Ecto neural progenitor cell (in vitro differentiated cells): ENCODE data around the gene EXOC6B.

ENCODE experiments used
- DNase-seq: peaks from one replicate; pipeline ENCODE4 v3.0.0-alpha.2; 2018; ENCODE audit warnings: low spot score

The EXOC6B gene

DNA sequence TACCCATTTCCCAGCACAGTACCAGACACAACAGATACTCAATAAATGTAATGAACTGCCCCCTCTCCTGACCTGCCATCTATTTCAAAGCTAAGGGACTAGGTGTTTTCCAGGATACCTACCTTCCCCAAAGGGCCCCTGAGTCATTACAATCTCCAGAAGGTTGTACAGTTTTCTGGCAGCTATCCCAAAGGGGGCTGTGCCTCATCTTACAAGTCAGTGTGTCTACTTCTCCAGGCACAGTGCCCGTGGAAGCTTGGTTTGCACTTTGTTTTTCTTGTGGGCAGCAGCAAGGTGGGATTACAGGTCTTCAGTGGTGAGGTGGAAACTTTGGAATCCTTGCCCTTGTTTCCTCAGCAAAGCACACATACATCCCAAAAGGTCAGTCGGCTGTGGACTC is 615.4 kb downstream of the EXOC6B start:
- DNase-seq, result no peak

- no peak for DNase-seq
Measured at GRCh38 chr2:72208225-72208624, 617.6 kb downstream of the EXOC6B start.

GRCh38 chr2:72207334-72207733 is 618.5 kb downstream of the EXOC6B start:
- no peak for DNase-seq

DNA sequence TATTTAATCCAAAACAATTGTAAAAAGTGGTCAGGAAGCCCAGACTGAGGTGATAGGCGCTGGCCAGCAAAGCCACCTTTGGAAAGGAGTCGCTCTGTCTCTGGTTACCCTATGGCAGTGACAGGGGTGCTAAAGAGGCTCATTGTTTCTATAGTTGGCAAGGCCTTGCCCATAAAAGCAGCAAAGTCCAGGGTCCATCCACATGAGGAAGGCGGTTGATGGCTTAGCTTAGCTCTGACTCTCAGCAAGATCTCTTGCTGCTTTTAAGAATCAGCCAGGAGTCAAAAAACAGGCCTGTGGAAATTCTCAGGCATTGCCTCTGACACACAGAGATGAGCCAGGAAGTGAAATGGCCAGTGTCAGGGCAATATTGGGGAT is 620.3 kb downstream of the EXOC6B start:
- DNase-seq, result no peak

DNA sequence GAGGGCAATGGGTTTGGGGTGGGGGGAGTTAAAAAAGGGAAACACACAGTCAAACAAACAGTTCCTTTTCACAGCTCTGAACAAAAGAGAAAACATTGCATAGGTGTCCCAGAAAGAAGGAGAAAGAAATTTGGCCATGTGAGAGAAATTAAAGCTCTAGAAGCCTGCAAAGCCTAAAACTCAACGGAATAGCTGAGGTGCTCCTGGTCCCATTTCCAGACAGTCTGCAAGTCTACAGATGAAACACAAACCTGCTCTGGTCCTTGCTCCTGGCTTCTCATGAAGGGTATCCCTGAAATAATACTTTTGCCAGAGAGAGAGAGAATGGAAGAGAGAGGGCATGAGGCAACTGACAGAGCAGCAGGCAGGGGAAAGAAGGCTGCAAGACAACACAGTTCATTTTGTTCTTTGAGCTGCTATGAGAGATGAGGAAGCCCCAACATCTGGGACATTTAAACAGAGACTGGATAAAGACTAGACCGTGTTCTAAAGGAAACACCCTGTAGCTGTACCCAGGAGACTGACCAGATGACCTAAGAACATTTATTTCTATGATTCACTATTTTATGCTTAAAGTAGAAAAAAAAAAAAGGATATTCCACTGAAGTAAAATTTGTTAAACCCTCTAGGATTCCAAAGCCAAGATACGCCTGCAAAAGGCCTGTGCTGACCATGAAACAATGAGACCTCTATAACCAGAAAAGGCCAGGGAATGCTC is 620.9 kb downstream of the EXOC6B start:
- DNase-seq, result no peak

DNA sequence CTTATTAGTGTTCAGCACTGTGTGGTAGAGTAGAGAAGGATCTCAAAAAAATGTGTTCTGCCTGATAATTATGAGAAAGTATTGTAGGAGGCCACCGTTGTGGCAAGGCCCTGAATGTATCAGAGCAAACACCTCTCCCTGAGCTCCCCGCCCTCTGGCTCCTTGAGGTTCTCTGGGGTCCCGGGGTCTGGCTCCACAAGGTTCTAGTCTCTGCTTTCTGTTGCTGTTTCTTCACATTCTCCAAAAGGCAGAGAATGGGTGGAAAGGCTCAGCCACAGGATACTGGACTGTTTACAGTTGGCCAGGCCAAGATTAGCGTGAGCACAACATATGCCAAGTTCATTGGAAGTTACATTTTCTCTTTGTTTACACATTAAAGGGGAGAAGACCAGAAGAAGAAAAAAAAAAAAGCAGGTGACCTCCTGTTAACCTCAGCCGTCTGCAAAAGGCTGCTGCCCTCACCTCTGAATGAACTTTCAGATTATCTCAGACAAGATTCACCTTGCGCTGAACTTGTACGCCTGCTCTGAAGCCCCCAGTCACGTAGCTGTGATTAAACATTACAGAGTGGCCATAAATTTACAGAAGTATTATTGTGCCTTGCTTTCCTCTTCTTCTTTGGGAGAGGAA is 621.6 kb downstream of the EXOC6B start:
- DNase-seq, result no peak

DNA sequence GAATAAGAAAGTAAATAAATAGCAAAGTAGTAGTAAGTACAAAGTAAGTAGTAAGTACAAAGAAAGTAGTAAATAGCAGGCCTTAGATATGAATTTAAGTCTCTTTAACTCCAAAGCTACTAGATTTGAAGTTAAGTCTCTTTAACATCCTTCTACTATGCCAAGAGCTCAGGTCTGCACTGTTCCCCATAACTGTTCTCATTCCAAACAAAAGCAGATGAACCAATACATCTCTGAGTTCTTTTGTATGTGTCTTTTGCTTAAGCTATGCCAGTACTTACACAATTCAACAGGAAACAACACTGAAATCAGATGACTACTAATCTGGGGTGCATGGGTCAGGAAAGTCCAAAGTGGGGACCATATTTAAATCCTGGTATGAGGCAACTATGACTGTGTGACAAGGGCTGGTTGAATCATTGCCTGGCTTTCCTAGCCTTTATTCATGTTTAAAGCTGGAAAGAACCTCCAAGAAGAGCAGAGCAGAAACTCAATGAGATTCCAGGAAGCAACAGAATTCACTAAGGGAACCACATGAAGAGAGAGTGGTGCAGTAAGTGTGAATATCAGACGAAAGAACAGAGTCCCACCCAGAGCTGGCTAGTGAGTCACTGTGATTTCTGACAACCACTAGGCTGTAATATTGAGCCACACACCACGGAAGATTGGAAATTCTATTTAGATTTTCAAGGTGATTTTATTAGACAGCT is 627.1 kb downstream of the EXOC6B start:
- DNase-seq, result no peak

DNA sequence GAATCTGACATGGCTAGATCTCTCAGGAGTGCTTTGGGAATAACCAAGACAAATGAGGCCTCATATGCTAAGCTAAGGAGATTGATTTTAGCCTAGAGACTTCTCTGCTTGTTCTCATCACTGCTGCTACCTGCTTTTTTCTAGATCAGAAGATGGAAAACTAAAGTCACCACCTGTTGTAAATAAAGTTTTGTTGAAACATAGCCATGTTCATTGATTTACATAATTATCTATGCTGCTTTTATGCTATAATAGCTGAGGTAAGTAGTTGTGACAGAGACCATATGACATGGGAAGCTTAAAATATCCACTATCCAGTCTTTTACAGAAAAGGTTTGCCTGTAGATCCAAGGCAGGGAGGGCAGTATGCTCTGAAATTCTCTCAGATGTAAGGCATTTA is 632.1 kb downstream of the EXOC6B start:
- no peak for DNase-seq

DNA sequence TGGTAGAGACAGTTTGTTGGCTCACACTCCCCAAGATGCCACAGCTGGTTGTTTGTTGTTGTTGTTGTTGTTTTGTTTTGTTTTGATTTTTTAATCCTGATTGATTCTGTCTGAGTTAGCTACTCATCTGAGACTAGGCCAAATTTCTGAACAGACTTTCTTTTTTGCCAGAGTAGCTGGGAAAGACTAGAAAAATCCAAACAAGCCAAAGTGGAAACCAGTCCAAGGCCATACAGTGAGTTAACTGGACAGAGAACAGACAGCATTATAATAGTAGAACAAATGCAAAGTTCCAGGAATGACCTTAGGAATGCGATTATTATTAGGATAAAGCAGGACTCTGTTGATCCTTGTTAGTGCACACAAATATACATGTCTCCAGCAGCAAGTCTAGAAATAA is 634.4 kb downstream of the EXOC6B start:
- DNase-seq, result no peak

DNA sequence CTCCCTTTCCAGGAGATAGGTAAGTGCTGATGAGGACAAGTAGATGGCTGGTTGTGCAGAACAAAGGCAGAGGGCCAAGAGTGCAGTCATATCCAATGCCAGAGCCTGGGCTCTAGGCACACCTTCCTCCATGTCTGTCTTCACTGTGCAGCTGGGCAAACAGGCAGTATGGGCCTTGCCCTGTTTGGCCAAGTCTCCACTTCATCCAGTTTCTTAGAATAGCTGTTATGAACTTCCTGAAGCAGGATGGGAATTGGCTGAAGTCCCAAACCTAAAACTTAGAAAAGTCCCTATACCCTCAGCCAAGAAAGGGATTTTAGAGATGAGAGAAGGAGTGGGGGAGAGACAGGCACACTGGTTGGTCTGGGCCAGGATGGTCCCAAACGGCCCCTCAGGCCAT is 640.6 kb downstream of the EXOC6B start:
- DNase-seq, result no peak

- no peak for DNase-seq
Measured at GRCh38 chr2:72183466-72183865, 642.4 kb downstream of the EXOC6B start.

DNA sequence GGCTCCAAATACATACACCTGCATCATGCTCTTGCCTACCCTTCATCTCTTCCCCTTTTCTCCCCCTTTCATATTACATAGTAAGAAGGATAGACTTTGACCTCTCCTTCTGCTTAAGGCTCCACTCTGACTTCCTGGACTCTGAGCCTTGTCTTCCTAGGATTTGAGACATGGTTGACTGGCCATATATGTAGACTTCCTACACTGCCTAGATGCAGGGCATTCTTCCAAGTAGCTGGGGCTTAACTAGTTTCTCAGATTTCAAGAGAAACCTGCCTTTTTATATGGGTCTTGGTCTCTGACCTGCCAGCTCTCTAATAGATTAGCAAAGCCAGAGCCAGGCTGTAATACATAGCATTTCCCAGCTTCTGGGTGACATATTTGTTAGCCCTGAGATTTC is 642.8 kb downstream of the EXOC6B start:
- DNase-seq, result no peak

DNA sequence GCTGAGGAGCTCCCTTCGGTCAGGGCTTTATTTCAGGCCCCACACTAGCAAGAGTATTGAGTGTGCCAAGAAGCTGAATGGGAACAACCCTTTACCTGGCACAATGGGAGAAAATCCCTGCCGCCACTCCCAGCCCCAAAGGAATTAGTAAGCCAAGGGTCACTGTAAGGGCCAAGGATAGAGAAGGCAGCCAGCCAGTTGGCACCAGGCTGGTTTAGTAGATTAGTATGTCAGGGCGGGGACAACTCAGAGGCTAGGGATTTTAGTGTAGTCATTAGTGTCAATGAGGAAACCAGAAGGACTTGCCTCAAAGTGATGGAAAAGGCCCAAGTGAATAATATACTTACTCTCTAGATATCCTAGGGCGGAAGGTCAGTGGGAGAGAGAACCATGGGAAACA is 643.3 kb downstream of the EXOC6B start:
- DNase-seq, result no peak

GRCh38 chr2:72181616-72182015 is 644.2 kb downstream of the EXOC6B start:
- DNase-seq, result no peak

DNA sequence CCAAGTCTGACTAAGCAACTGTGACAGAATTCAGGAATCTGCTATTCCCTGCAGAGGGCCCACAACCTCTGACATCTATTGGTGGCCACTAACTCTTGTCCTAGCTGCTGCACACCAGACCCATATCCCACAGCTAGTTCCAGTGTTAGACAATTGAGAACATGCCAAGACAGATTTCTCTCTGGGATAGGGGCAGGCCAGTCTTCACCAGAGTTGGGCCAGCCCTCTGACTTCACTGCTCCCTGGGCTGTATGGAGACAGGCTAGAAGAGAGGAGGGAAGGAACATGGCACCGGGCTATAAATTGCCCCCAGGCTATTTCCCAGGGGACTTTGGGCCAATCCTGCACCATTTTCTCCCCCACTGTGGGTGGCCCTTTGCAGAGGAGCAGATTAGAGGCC is 645.5 kb downstream of the EXOC6B start:
- no peak for DNase-seq

GRCh38 chr2:72178551-72178950 is 647.3 kb downstream of the EXOC6B start:
- no peak for DNase-seq

GRCh38 chr2:72176281-72176680 is 649.6 kb downstream of the EXOC6B start:
- no peak for DNase-seq

DNA sequence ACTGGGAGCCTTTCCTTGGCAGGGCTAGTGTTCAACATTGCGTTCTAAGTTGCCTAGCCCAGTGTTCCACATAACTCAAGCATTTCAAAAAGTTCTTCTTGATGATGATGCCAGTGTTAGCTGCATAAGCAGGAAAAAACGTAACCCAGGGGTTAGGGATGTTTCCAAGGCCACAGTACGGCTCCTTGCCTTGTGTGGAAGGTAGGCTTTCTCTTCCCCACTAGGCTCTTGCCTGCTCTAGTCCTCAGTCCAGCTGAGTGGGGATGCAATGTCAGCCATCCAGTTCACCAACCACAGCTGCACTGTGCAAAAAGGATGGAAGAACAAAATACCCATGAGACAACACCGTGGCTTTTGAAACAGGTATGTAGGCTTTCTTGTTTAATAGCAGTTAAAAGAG is 650.2 kb downstream of the EXOC6B start:
- DNase-seq, result no peak

- DNase-seq, result no peak
Measured at GRCh38 chr2:72173640-72174321, 652.1 kb downstream of the EXOC6B start.

DNA sequence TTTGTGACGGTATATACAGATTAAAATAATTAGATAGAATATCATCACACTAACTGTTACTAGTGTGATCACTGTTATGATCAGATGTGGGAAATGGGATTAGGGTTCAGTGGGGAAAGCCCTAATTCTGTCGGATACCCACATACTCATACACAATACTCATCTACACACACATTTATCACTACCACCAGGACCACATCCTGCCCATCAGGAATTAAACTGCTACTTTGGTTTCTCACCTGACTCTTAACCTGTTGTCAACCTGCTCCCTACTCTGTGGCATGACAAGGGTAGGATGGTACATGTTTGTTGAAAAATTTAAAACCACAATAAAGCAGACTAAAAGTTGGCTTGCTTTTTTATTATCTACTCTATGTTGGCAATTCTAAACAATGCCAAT is 653.4 kb downstream of the EXOC6B start:
- no peak for DNase-seq

DNA sequence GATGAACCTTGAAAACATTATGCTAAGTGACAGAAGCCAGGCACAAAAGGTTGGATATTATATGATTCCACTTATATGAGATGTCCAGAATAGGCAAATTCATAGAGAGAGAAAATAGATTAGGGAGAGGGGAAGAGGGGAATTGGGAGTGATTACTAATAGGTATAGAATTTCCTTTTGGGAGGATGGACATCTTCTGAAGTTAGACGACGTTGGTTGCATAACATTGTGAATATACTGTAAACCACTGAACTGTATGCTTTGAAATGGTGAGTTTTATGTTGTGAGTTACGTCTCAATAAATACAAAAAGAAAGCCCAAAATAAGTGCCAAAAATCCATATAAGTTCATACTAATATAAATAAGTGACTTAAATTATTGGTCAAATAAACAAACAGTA is 659.6 kb downstream of the EXOC6B start:
- DNase-seq, result no peak

- DNase-seq, result no peak
Measured at GRCh38 chr2:72165792-72166191, 660.0 kb downstream of the EXOC6B start.

GRCh38 chr2:72162574-72162973 is 663.3 kb downstream of the EXOC6B start:
- no peak for DNase-seq
